HCT116 (cell line): ENCODE results near the gene TMEM129.

Source experiments
- TCF7L2 ChIP-seq: IDR thresholded peaks from 2 replicates; pipeline ENCODE4 v1.7.0; 2011; ENCODE audit warnings: borderline replicate concordance, inconsistent platforms; ENCODE audit not compliant: insufficient read depth, insufficient read length; ENCODE audit errors: extremely low read depth
- ZFX ChIP-seq: fragments of 450-650 bp; IDR thresholded peaks from 2 replicates; pipeline ENCODE4 v1.6.1; 2017
- TF ChIP-seq, protein P1 (sequence below), 3 experiments: fragments of 200-600 bp in 1 of 3; sonication (generic) in 1 of 3; IDR thresholded peaks in 2 of 3; conservative IDR thresholded peaks in 1 of 3; 2 replicates each; pipeline ENCODE4 v1.5.1; 2012 to 2017; ENCODE audit warnings: low read depth in 2 of 3, low read length in 2 of 3, antibody characterized with exemption in 1 of 3, borderline replicate concordance in 1 of 3, control low read depth in 1 of 3, mild to moderate bottlenecking in 1 of 3, mixed read lengths in 1 of 3, mixed run types in 1 of 3, moderate library complexity in 1 of 3; ENCODE audit not compliant: insufficient read depth in 1 of 3

DNA sequence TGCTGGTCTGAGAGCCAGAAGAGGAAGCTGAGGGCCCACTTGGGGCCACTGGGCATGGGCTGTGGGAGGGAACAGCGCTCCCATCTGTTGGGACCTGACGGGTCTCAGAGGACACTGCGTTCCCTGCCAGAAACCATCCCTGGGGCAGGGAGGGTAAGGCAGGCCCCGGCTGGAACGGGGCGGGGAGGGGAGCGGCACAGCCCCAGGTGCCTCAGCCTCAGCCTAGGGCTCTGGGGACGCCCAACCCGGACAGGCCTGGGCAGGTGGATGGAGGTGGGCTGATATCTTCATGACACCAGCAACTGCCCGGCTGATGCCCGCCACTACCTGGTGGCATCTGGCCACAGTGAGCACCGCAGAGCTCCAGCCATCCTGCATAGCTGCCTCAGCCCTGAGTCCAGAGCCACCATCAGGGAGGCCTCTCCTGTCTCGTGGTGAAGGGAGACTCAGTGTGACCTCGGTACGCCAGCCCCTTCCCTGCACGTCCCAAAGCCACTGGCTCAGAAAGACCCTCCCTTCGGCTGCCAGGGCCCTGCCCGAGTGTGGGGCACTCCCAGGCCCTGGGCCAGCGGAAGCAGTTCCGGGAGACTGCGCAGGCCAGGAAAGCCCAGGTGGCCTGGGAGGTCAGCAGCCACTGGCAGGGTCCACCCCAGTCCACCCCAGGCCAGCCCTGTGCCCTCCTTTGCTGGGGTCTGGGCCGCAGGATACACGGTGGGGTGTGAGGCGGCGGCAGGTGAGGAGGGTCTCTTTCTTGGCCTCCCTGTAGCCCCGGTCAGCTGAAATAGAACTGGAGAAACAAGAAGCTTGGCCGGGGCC is 37.4 kb upstream of the TMEM129 start:
- TF ChIP-seq TCF7L2 (no peak), ZFX (no peak)
- TF ChIP-seq, protein P1, sequence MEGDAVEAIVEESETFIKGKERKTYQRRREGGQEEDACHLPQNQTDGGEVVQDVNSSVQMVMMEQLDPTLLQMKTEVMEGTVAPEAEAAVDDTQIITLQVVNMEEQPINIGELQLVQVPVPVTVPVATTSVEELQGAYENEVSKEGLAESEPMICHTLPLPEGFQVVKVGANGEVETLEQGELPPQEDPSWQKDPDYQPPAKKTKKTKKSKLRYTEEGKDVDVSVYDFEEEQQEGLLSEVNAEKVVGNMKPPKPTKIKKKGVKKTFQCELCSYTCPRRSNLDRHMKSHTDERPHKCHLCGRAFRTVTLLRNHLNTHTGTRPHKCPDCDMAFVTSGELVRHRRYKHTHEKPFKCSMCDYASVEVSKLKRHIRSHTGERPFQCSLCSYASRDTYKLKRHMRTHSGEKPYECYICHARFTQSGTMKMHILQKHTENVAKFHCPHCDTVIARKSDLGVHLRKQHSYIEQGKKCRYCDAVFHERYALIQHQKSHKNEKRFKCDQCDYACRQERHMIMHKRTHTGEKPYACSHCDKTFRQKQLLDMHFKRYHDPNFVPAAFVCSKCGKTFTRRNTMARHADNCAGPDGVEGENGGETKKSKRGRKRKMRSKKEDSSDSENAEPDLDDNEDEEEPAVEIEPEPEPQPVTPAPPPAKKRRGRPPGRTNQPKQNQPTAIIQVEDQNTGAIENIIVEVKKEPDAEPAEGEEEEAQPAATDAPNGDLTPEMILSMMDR (IDR thresholded peaks at IDR 0.05 in 2 of 3, conservative IDR thresholded peaks at IDR 0.05 in 1 of 3; ENCODE audit: borderline replicate concordance in 1 of 3, insufficient read depth in 1 of 3, low read depth in 2 of 3, low read length in 2 of 3): no peak
